ENCODE data around the gene PPP1R16B. TPM values are rescaled to one million over a fixed set of nuclear protein-coding genes. Genes with fewer than 3 reads are reported as not detected.

The PPP1R16B gene
- total and polyA plus RNA-seq, 9 donors, result 4.0 to 5.9 (median 5.1) TPM

- no peak overlapping the region for H3K4me3 ChIP-seq (ENCODE audit: low read length)
- WGBS (ENCODE audit: insufficient coverage), result no CpG with 5 or more reads among the region's 1 CpG
- H3K36me3 ChIP-seq (ENCODE audit: control insufficient read depth, insufficient read depth, low read length), result no peaks in the 10 kb centered on the region
- peaks cover 4% of the 10 kb centered on the region for H3K27me3 ChIP-seq (ENCODE audit: control insufficient read depth, insufficient read depth, low read length)
- no peaks in the 10 kb centered on the region for H3K4me1 ChIP-seq (ENCODE audit: control insufficient read depth, insufficient read depth, low read length)
- DNase-seq, result no peak
- H3K9me3 ChIP-seq (replicated peaks; ENCODE audit: control insufficient read depth, low read depth, low read length), result no peaks in the 10 kb centered on the region
- H3K27ac ChIP-seq (ENCODE audit: low read length), result no peak overlapping the region
These were observed 55.5 kb downstream of the PPP1R16B start for GRCh38 chr20:38861071-38861401.

- 100% methylated on average over 1 of the region's 5 CpGs for WGBS (ENCODE audit: insufficient coverage)
- H3K36me3 ChIP-seq (ENCODE audit: control insufficient read depth, insufficient read depth, low read length), result no peaks in the 10 kb centered on the region
- H3K27me3 ChIP-seq (ENCODE audit: control insufficient read depth, insufficient read depth, low read length), result peaks cover 4% of the 10 kb centered on the region
- H3K4me3 ChIP-seq (ENCODE audit: low read length), result no peak overlapping the region
- H3K27ac ChIP-seq (ENCODE audit: low read length), result no peak overlapping the region
- H3K9me3 ChIP-seq (replicated peaks; ENCODE audit: control insufficient read depth, low read depth, low read length), result no peaks in the 10 kb centered on the region
- no peaks in the 10 kb centered on the region for H3K4me1 ChIP-seq (ENCODE audit: control insufficient read depth, insufficient read depth, low read length)
- DNase-seq, result no peak
These were observed 56.7 kb downstream of the PPP1R16B start for GRCh38 chr20:38862226-38862625.

GRCh38 chr20:38863024-38863851, 57.7 kb downstream of the PPP1R16B start:
- Histone ChIP-seq H3K9me3 (replicated peaks; ENCODE audit: control insufficient read depth, low read depth, low read length) (no peaks in the 10 kb centered on the region), H3K4me1 (ENCODE audit: control insufficient read depth, insufficient read depth, low read length) (no peaks in the 10 kb centered on the region), H3K27ac (ENCODE audit: low read length) (no peak overlapping the region), H3K27me3 (ENCODE audit: control insufficient read depth, insufficient read depth, low read length) (peaks cover 4% of the 10 kb centered on the region), H3K4me3 (ENCODE audit: low read length) (no peak overlapping the region), H3K36me3 (ENCODE audit: control insufficient read depth, insufficient read depth, low read length) (no peaks in the 10 kb centered on the region)
- no peak for DNase-seq
- WGBS (ENCODE audit: insufficient coverage), result 47% methylated on average over 5 of the region's 12 CpGs

GRCh38 chr20:38864662-38865061, 59.2 kb downstream of the PPP1R16B start:
- Histone ChIP-seq H3K27ac (ENCODE audit: low read length) (no peak overlapping the region), H3K4me3 (ENCODE audit: low read length) (no peak overlapping the region), H3K9me3 (replicated peaks; ENCODE audit: control insufficient read depth, low read depth, low read length) (peaks cover 2% of the 10 kb centered on the region), H3K27me3 (ENCODE audit: control insufficient read depth, insufficient read depth, low read length) (peaks cover 4% of the 10 kb centered on the region), H3K4me1 (ENCODE audit: control insufficient read depth, insufficient read depth, low read length) (no peaks in the 10 kb centered on the region), H3K36me3 (ENCODE audit: control insufficient read depth, insufficient read depth, low read length) (no peaks in the 10 kb centered on the region)
- 65% methylated on average over 4 of the region's 5 CpGs for WGBS (ENCODE audit: insufficient coverage)
- no peak for DNase-seq

GRCh38 chr20:38866265-38867061, 61.0 kb downstream of the PPP1R16B start:
- no peaks in the 10 kb centered on the region for H3K36me3 ChIP-seq (ENCODE audit: control insufficient read depth, insufficient read depth, low read length)
- H3K27me3 ChIP-seq (ENCODE audit: control insufficient read depth, insufficient read depth, low read length), result peaks cover 8% of the 10 kb centered on the region
- no peaks in the 10 kb centered on the region for H3K4me1 ChIP-seq (ENCODE audit: control insufficient read depth, insufficient read depth, low read length)
- H3K4me3 ChIP-seq (ENCODE audit: low read length), result no peak overlapping the region
- H3K9me3 ChIP-seq (replicated peaks; ENCODE audit: control insufficient read depth, low read depth, low read length), result peaks cover 2% of the 10 kb centered on the region
- no peak overlapping the region for H3K27ac ChIP-seq (ENCODE audit: low read length)
- DNase-seq, result no peak
- WGBS (ENCODE audit: insufficient coverage), result 85% methylated on average over 5 of the region's 12 CpGs

- H3K27me3 ChIP-seq (ENCODE audit: control insufficient read depth, insufficient read depth, low read length), result peaks cover 8% of the 10 kb centered on the region
- no CpG with 5 or more reads among the region's 4 CpGs for WGBS (ENCODE audit: insufficient coverage)
- no peak for DNase-seq
- H3K4me1 ChIP-seq (ENCODE audit: control insufficient read depth, insufficient read depth, low read length), result no peaks in the 10 kb centered on the region
- H3K9me3 ChIP-seq (replicated peaks; ENCODE audit: control insufficient read depth, low read depth, low read length), result peaks cover 2% of the 10 kb centered on the region
- no peak overlapping the region for H3K4me3 ChIP-seq (ENCODE audit: low read length)
- no peak overlapping the region for H3K27ac ChIP-seq (ENCODE audit: low read length)
- H3K36me3 ChIP-seq (ENCODE audit: control insufficient read depth, insufficient read depth, low read length), result no peaks in the 10 kb centered on the region
These were observed 61.5 kb downstream of the PPP1R16B start for GRCh38 chr20:38867062-38867359.

GRCh38 chr20:38870733-38871559, 65.4 kb downstream of the PPP1R16B start:
- H3K9me3 ChIP-seq (replicated peaks; ENCODE audit: control insufficient read depth, low read depth, low read length), result peaks cover 2% of the 10 kb centered on the region
- no peak overlapping the region for H3K27ac ChIP-seq (ENCODE audit: low read length)
- no peaks in the 10 kb centered on the region for H3K36me3 ChIP-seq (ENCODE audit: control insufficient read depth, insufficient read depth, low read length)
- H3K27me3 ChIP-seq (ENCODE audit: control insufficient read depth, insufficient read depth, low read length), result peaks cover 6% of the 10 kb centered on the region
- H3K4me1 ChIP-seq (ENCODE audit: control insufficient read depth, insufficient read depth, low read length), result peaks cover 5% of the 10 kb centered on the region
- WGBS (ENCODE audit: insufficient coverage), result 45% methylated on average over 8 of the region's 12 CpGs
- no peak overlapping the region for H3K4me3 ChIP-seq (ENCODE audit: low read length)
- no peak for DNase-seq

- Histone ChIP-seq H3K4me1 (ENCODE audit: control insufficient read depth, insufficient read depth, low read length) (peaks cover 5% of the 10 kb centered on the region), H3K36me3 (ENCODE audit: control insufficient read depth, insufficient read depth, low read length) (no peaks in the 10 kb centered on the region), H3K4me3 (ENCODE audit: low read length) (no peak overlapping the region), H3K27me3 (ENCODE audit: control insufficient read depth, insufficient read depth, low read length) (peaks cover 6% of the 10 kb centered on the region), H3K27ac (ENCODE audit: low read length) (no peak overlapping the region), H3K9me3 (replicated peaks; ENCODE audit: control insufficient read depth, low read depth, low read length) (peaks cover 2% of the 10 kb centered on the region)
- no peak for DNase-seq
- WGBS (ENCODE audit: insufficient coverage), result 0% methylated on average over 1 of the region's 3 CpGs
These were observed 66.1 kb downstream of the PPP1R16B start for GRCh38 chr20:38871560-38871953.

- peaks cover 6% of the 10 kb centered on the region for H3K27me3 ChIP-seq (ENCODE audit: control insufficient read depth, insufficient read depth, low read length)
- H3K27ac ChIP-seq (ENCODE audit: low read length), result no peak overlapping the region
- H3K4me1 ChIP-seq (ENCODE audit: control insufficient read depth, insufficient read depth, low read length), result peaks cover 5% of the 10 kb centered on the region
- no peaks in the 10 kb centered on the region for H3K36me3 ChIP-seq (ENCODE audit: control insufficient read depth, insufficient read depth, low read length)
- 91% methylated on average over 4 of the region's 7 CpGs for WGBS (ENCODE audit: insufficient coverage)
- no peak for DNase-seq
- H3K4me3 ChIP-seq (ENCODE audit: low read length), result no peak overlapping the region
- H3K9me3 ChIP-seq (replicated peaks; ENCODE audit: control insufficient read depth, low read depth, low read length), result peaks cover 2% of the 10 kb centered on the region
These were observed 66.5 kb downstream of the PPP1R16B start for GRCh38 chr20:38872036-38872435.

GRCh38 chr20:38872491-38873049, 67.1 kb downstream of the PPP1R16B start:
- peaks cover 6% of the 10 kb centered on the region for H3K27me3 ChIP-seq (ENCODE audit: control insufficient read depth, insufficient read depth, low read length)
- H3K36me3 ChIP-seq (ENCODE audit: control insufficient read depth, insufficient read depth, low read length), result no peaks in the 10 kb centered on the region
- H3K4me1 ChIP-seq (ENCODE audit: control insufficient read depth, insufficient read depth, low read length), result peaks cover 5% of the 10 kb centered on the region
- no peak for DNase-seq
- H3K9me3 ChIP-seq (replicated peaks; ENCODE audit: control insufficient read depth, low read depth, low read length), result peaks cover 2% of the 10 kb centered on the region
- no peak overlapping the region for H3K27ac ChIP-seq (ENCODE audit: low read length)
- no peak overlapping the region for H3K4me3 ChIP-seq (ENCODE audit: low read length)
- 73% methylated on average over 13 of the region's 15 CpGs for WGBS (ENCODE audit: insufficient coverage)

All from muscle of leg (tissue), 11 donors.